ENCODE measurements around the gene CKAP4. TPM values are rescaled to one million over a fixed set of nuclear protein-coding genes. Genes with fewer than 3 reads are reported as not detected.

The CKAP4 gene
- total and polyA plus RNA-seq, 2 of the 13 experiments (the other 11 are each of a cell fraction or from before 2014, with no cell fraction given): 39.2 to 70.2 TPM

DNA sequence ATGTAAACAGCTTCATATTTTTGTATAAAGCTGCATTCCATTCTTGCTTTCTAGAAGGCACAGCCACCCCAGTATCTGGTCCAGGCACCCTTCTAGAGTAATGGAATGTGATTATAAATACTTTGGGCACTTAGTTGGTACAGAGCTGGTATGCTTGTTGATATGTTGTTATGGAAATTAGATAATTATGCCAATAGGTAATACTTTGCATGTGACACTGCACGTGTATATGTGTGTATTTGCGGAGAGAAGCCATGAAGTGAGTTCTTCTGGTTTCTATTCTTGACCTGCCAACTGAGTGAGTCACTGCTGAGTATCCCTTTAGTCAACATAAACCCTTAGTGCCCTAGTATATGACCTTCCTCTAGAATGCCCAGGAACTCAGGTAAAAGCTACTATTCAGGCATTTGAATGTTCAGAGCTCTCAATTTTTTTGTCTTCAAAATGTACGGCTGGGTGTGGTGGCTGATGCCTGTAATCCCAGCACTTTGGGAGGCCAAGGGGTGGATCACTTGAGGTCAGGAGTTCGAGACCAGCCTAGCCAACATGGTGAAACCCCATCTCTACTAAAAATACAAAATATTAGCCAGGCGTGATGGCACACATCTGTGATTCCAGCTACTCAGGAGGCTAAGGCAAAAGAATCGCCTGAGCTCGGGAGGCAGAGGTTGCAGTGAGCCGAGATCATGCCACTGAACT is 48.5 kb upstream of the CKAP4 start (continued):
- TF ChIP-seq, protein P1, sequence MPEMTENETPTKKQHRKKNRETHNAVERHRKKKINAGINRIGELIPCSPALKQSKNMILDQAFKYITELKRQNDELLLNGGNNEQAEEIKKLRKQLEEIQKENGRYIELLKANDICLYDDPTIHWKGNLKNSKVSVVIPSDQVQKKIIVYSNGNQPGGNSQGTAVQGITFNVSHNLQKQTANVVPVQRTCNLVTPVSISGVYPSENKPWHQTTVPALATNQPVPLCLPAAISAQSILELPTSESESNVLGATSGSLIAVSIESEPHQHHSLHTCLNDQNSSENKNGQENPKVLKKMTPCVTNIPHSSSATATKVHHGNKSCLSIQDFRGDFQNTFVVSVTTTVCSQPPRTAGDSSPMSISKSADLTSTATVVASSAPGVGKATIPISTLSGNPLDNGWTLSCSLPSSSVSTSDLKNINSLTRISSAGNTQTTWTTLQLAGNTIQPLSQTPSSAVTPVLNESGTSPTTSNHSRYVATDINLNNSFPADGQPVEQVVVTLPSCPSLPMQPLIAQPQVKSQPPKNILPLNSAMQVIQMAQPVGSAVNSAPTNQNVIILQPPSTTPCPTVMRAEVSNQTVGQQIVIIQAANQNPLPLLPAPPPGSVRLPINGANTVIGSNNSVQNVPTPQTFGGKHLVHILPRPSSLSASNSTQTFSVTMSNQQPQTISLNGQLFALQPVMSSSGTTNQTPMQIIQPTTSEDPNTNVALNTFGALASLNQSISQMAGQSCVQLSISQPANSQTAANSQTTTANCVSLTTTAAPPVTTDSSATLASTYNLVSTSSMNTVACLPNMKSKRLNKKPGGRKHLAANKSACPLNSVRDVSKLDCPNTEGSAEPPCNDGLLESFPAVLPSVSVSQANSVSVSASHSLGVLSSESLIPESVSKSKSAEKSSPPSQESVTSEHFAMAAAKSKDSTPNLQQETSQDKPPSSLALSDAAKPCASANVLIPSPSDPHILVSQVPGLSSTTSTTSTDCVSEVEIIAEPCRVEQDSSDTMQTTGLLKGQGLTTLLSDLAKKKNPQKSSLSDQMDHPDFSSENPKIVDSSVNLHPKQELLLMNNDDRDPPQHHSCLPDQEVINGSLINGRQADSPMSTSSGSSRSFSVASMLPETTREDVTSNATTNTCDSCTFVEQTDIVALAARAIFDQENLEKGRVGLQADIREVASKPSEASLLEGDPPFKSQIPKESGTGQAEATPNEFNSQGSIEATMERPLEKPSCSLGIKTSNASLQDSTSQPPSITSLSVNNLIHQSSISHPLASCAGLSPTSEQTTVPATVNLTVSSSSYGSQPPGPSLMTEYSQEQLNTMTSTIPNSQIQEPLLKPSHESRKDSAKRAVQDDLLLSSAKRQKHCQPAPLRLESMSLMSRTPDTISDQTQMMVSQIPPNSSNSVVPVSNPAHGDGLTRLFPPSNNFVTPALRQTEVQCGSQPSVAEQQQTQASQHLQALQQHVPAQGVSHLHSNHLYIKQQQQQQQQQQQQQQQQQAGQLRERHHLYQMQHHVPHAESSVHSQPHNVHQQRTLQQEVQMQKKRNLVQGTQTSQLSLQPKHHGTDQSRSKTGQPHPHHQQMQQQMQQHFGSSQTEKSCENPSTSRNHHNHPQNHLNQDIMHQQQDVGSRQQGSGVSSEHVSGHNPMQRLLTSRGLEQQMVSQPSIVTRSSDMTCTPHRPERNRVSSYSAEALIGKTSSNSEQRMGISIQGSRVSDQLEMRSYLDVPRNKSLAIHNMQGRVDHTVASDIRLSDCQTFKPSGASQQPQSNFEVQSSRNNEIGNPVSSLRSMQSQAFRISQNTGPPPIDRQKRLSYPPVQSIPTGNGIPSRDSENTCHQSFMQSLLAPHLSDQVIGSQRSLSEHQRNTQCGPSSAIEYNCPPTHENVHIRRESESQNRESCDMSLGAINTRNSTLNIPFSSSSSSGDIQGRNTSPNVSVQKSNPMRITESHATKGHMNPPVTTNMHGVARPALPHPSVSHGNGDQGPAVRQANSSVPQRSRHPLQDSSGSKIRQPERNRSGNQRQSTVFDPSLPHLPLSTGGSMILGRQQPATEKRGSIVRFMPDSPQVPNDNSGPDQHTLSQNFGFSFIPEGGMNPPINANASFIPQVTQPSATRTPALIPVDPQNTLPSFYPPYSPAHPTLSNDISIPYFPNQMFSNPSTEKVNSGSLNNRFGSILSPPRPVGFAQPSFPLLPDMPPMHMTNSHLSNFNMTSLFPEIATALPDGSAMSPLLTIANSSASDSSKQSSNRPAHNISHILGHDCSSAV (CRISPR knock-in tag; IDR thresholded peaks at IDR 0.05; ENCODE audit: borderline replicate concordance): no peak
- no peak for TF ChIP-seq RFX5 (IDR thresholded peaks at IDR 0.05; ENCODE audit: low read depth, low read length)
- TF ChIP-seq PHF8 (CRISPR knock-in tag; IDR thresholded peaks at IDR 0.05): no peak
- TF ChIP-seq, protein P2, sequence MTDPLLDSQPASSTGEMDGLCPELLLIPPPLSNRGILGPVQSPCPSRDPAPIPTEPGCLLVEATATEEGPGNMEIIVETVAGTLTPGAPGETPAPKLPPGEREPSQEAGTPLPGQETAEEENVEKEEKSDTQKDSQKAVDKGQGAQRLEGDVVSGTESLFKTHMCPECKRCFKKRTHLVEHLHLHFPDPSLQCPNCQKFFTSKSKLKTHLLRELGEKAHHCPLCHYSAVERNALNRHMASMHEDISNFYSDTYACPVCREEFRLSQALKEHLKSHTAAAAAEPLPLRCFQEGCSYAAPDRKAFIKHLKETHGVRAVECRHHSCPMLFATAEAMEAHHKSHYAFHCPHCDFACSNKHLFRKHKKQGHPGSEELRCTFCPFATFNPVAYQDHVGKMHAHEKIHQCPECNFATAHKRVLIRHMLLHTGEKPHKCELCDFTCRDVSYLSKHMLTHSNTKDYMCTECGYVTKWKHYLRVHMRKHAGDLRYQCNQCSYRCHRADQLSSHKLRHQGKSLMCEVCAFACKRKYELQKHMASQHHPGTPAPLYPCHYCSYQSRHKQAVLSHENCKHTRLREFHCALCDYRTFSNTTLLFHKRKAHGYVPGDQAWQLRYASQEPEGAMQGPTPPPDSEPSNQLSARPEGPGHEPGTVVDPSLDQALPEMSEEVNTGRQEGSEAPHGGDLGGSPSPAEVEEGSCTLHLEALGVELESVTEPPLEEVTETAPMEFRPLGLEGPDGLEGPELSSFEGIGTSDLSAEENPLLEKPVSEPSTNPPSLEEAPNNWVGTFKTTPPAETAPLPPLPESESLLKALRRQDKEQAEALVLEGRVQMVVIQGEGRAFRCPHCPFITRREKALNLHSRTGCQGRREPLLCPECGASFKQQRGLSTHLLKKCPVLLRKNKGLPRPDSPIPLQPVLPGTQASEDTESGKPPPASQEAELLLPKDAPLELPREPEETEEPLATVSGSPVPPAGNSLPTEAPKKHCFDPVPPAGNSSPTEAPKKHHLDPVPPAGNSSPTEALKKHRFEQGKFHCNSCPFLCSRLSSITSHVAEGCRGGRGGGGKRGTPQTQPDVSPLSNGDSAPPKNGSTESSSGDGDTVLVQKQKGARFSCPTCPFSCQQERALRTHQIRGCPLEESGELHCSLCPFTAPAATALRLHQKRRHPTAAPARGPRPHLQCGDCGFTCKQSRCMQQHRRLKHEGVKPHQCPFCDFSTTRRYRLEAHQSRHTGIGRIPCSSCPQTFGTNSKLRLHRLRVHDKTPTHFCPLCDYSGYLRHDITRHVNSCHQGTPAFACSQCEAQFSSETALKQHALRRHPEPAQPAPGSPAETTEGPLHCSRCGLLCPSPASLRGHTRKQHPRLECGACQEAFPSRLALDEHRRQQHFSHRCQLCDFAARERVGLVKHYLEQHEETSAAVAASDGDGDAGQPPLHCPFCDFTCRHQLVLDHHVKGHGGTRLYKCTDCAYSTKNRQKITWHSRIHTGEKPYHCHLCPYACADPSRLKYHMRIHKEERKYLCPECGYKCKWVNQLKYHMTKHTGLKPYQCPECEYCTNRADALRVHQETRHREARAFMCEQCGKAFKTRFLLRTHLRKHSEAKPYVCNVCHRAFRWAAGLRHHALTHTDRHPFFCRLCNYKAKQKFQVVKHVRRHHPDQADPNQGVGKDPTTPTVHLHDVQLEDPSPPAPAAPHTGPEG (CRISPR knock-in tag; IDR thresholded peaks at IDR 0.05): no peak
- TF ChIP-seq, protein P3, sequence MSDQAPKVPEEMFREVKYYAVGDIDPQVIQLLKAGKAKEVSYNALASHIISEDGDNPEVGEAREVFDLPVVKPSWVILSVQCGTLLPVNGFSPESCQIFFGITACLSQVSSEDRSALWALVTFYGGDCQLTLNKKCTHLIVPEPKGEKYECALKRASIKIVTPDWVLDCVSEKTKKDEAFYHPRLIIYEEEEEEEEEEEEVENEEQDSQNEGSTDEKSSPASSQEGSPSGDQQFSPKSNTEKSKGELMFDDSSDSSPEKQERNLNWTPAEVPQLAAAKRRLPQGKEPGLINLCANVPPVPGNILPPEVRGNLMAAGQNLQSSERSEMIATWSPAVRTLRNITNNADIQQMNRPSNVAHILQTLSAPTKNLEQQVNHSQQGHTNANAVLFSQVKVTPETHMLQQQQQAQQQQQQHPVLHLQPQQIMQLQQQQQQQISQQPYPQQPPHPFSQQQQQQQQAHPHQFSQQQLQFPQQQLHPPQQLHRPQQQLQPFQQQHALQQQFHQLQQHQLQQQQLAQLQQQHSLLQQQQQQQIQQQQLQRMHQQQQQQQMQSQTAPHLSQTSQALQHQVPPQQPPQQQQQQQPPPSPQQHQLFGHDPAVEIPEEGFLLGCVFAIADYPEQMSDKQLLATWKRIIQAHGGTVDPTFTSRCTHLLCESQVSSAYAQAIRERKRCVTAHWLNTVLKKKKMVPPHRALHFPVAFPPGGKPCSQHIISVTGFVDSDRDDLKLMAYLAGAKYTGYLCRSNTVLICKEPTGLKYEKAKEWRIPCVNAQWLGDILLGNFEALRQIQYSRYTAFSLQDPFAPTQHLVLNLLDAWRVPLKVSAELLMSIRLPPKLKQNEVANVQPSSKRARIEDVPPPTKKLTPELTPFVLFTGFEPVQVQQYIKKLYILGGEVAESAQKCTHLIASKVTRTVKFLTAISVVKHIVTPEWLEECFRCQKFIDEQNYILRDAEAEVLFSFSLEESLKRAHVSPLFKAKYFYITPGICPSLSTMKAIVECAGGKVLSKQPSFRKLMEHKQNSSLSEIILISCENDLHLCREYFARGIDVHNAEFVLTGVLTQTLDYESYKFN (CRISPR knock-in tag; conservative IDR thresholded peaks at IDR 0.05): no peak
- no peak for TF ChIP-seq ZNF30 (CRISPR knock-in tag; IDR thresholded peaks at IDR 0.05)
- TF ChIP-seq ZNF350 (CRISPR knock-in tag; IDR thresholded peaks at IDR 0.05; ENCODE audit: borderline replicate concordance, low read depth): no peak
- TF ChIP-seq SRY (CRISPR knock-in tag; IDR thresholded peaks at IDR 0.05): no peak
- no peak for TF ChIP-seq RBM22 (optimal IDR thresholded peaks at IDR 0.05; ENCODE audit: low read length)
- TF ChIP-seq ZEB1 (IDR thresholded peaks at IDR 0.05; ENCODE audit: insufficient replicate concordance, low read depth): no peak
- no peak for TF ChIP-seq ZNF768 (CRISPR knock-in tag; IDR thresholded peaks at IDR 0.05)

Data from HepG2 (cell line).